Ovary (tissue), 3 donors: ENCODE measurements around the gene SNX30.
A peak's percentile ranks its signal among the peaks of the same experiment; 100 is the strongest.

Source experiments
- CTCF ChIP-seq, 3 donors: fragments of 450-650 bp in 2 of 3; fragments of 200-600 bp in 1 of 3; IDR thresholded peaks; one replicate each; pipeline versions ENCODE4 v1.5.1 to v1.8.0; 2016 to 2022; ENCODE audit warnings: antibody characterized with exemption in 3 of 3, mild to moderate bottlenecking in 1 of 3
- EP300 ChIP-seq: sonication (generic); formaldehyde crosslinking; IDR thresholded peaks from one replicate; pipeline ENCODE4 v1.6.1; 2017; ENCODE audit warnings: antibody characterized with exemption
- POLR2A ChIP-seq: fragments of 450-650 bp; IDR thresholded peaks from one replicate; pipeline ENCODE4 v1.6.1; 2017; ENCODE audit warnings: antibody characterized with exemption, mild to moderate bottlenecking, moderate library complexity
- donor health status: DM: no; HTN: no; CAD: no.

GRCh38 chr9:112705768-112706427 lies 44.7 kb upstream of the SNX30 start:
- TF ChIP-seq CTCF (IDR thresholded peaks at IDR 0.05) (peak; percentile 31 to 56 (median 35)), POLR2A (no peak), EP300 (no peak)
